Stimulated activated CD8-positive, alpha-beta memory T cell treated with anti-CD3 and anti-CD28 coated beads, Interleukin-4, amount 100 ng/mL, for 4 hours (primary cell): ENCODE results near the gene GHRL.

Experiments used
- DNase-seq, 2 donors: peaks; one replicate each; pipeline ENCODE4 v3.0.0-alpha.2; 2020; ENCODE audit warnings: low read depth in 2 of 2, low spot score in 1 of 2

Gene GHRL, protein sequence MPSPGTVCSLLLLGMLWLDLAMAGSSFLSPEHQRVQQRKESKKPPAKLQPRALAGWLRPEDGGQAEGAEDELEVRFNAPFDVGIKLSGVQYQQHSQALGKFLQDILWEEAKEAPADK

DNA sequence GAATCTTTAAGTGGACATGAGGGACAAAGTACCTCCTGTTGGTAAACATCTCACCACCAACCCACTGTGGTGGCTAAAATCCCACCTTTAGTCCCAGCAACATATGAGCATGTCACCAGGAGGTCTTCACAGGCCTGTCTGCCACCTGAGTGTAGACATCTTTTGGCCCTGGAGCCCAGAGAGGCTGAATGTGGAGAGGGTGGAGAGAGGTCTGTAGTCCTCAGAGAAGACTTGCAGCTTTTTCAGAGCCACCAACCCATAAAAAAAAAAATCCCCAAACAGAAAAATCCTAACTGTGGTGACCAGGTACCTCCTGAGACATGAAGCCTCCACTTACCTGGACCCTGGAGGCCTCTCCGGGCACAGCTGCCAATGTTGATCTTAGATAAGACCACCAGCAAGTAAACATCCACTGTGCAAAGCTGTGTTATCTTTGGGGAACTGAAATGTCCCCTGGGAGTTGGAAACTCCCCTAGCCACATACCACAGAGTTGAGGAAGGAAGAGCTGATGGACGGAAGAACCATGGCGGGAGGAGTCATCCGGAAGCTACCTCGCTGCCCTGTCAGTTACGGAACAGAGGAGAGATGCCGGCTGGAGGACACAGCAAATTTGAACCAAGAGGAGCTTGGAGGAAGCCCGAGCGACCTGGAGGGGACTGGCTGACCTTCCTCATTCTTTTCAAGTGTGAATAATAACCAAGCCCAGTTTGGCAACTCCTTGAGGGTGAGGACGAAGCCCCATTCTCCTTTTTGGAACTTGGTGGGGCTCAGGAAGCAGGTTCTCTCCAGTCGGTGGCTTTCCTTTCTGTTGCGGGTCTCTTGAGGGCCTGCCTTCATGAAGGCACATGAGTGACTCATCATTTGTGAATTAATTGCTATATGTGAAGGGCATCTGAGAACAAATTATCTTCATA lies at the start of gene GHRL:
TSS of gene GHRL (minus strand) at position 443 of the 915 bp plus-strand sequence. CDS start 2,767 bp downstream, outside the sequence.
- no peak for DNase-seq

DNA sequence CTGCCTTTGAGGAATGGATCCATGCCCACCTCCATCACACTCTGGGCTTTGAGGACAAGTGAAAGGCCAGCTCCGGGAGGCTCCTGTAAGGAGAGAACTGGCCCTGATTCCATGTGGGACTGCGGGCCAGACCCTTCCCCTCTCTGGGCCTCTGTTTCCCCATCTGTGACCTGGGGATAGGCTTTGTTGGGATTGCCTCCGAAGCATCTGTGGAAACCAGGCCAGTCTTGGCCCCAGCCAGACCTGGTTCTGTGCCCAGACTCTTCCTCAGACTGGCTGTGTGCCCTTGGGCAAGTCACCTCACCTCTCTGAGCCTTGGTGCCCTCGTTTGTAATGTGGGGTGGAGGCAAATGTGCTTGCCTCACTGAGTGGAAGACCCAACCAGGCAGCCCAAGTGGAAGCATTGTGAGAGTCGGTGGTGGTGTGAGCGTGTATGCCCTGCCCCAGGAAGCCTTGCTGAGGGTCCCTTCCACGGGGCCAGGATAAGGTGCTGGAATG lies 49.2 kb upstream of the GHRL start:
- no peak for DNase-seq

DNA sequence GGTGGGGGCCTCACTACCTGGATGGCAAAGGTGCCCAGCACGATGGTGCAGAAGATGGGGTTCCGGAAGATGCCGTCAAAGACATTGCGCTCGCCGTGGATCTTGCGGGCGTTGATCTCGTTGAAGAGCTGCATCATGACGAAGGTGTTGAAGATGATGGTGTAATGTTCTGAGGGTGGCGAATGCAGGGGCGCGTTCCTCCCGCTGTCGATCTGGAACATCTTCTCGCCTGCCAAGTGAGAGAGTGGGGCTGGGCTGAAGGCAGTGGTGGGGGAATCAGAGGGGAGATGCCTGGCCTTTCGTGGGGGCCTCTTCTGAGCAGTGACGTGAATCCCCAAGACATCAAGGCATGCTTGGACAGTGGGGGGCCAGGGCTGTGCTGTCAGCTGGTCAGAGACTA lies 47.7 kb upstream of the GHRL start:
- no peak for DNase-seq

DNA sequence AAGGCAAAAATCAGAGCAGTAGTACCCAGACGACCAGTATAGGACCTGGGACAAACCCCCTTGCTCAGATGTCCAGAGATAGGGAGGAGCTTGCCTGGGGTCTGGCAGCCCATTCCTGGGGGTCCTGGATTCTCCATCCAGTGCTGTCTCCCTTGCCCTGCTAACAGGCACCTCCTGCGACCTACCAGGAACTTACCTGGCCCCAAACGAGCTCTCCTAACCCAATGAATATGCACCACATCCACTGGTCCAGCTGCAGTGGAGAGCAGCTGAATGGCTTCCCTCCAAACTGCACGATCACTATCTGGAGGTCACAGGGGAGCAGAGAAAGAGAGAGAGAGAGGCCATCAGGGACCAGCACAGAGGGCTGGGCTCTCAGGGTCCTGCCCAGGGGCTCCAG lies 47.3 kb upstream of the GHRL start:
- no peak for DNase-seq

DNA sequence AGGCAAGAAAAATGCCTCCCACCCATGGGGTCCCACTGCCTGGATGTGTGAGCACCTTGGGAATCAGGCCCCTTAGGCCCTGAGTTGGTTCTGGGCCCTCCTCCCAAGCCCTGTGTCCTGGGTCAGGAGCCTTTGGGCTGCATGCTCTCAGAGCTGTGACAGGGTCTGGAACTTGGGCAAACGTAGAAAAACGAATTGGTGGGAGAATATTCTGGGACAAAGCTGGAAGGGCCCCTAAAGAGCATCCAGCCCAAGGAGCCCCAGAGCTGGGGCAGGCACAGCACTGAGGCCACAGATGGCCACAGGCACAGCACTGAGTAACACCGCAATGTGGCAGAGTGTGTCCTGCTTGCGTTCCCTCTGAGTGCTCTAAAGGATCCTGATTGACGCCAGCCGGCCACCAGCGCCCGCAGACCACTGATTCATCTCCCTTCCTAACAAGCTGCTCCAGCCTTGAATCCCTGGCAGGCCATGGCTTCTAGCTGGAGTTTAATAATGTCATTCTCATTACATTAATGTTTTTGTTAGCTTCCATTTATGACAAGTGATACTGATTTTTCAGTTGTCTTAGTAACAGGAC lies 46.7 kb upstream of the GHRL start:
- no peak for DNase-seq

DNA sequence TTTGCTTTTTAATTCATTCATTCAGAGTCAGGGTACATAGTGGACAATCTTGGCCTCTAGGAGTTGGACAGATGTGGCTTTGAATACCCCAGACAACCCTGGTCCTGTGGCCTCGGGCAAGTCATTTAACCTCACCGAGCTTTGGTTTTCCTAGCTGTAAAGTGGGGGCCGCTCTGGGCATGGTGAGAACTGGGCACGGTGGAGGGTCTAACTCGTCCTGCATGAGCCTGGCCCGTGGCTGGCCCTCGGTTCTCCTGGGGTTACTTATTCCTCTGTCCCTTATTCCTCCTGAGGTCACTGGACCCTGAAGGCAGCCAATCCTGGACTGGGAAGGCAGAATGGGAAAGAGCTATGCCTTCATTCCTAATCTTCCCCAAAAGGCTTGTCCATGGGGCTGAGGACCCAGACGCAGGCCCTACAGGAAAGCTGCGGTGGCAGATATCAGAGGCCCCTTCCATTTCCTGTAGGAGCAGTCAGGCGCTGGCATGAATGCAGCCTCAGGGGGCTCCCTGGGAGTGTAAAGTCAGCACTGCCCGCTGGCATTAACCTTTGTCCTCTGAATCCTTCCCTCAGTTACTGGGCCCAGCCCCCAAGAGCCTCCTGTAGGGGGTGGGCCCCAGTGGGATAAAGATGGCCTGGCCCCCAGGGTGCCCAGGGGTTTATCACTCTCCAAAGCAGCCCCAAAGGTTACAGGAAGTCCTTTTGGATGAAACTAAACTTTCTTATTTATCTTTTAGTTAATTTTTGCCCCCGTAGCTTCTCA lies 46.0 kb upstream of the GHRL start:
- DNase-seq: no peak

DNA sequence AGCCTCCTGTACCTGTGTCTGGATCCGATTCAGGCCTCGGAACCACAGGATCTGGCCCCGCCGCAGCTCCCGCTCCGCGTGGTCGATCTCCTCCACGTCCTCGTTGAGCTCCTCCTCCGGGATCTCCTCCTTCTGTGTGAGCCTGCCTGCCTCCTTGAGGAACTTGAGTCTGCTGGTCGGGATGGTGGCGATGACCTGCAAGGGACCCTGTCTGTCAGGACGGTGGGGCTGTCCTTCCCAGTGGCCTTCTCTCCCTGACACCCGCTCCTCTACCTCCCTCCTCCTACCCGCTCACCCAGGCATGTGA lies 45.4 kb upstream of the GHRL start:
- DNase-seq: no peak

DNA sequence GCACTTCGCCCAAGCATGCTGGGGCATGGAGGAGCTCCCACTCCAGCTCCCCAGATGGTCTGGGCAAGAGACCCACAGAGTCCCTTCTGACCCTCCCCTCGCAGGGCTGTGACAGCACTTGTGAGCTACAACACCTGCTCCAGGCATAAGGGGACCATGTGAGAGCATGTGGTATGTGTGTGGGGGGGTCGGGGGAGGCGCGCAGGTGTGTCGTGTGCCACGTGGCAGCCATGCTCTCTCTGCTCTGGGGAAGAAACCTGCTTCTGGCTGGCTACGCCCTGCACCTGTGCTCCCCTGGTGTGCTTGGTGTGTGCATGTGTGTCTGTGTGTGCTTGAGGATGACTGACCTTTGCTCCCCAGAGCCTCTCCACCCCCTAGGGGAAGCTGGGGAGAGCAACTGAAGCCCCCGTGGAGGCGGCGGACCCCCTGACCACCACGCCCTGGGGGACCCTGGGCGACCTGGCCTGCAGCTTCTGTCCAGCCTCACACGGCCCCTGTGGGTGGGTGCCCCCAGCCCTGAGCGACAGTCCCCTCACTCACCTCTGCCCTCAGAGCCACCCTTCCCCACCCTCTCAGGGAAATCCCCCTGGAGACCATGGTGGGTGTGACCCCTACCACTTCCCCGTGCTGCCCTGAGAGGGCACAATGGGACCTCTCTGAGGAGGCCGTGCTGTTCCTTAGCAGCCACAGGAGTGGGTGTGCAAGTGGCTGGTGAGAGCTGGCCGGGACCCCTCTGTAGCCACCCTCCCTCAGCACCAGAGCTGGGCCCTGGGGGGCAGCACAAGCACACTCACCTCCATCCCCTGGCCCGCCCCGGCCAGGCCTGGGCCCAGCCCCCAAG lies 44.8 kb upstream of the GHRL start:
- DNase-seq: no peak

DNA sequence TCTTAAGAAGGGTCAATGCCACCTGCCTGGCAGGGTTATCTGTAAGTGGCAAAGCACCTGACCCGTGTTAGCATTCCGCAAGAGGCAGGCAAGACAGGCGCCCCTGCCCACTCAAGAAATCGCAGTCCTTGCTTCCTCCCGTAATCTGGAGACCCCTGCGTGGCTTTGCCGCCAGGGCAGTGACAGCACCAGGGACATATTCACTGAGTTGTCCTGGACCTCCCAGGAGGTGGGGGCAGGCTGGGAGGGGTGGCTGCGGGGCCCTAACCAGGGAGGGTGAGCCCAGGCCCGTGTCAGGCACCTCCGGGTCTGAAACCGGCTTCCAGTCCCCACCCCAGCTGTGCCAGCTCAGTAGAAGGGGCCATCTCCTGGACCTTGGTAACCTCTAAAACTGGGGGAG lies 44.0 kb upstream of the GHRL start:
- no peak for DNase-seq

DNA sequence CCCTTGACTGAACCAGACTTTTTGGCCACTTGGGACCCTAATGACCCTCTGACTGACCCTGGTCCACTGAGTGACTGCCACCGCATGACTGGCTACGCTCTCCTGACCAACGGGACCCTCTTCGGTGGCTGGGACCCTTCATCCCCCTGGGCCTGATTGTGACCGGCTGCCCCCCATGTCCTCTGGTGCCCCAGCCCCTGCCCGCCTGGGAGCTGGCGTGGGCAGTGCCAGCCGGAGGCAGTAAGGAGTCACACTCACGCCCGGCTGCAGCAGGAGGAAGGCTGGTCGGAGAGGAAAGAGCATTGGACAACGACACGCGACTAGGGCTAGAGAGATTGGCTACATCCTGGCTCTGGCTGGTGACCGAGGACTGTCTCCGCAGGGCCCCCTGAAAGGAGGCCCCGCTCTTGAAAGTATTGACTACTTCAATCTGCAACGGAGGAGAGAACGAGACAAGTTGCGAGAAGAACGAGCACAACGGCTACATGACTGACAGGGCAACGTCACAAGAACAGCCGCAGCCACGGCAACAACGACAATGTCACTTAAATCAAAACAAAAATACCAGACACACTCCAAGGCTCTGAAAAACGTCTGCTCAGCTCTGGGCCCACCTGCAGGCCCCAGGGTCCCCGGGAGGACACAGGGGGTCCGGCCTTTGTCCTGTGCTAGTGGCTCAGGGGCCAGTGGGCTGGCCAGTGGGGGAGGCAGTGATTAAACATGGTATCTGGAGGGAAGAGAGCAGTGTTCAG lies 43.3 kb upstream of the GHRL start:
- DNase-seq: no peak

DNA sequence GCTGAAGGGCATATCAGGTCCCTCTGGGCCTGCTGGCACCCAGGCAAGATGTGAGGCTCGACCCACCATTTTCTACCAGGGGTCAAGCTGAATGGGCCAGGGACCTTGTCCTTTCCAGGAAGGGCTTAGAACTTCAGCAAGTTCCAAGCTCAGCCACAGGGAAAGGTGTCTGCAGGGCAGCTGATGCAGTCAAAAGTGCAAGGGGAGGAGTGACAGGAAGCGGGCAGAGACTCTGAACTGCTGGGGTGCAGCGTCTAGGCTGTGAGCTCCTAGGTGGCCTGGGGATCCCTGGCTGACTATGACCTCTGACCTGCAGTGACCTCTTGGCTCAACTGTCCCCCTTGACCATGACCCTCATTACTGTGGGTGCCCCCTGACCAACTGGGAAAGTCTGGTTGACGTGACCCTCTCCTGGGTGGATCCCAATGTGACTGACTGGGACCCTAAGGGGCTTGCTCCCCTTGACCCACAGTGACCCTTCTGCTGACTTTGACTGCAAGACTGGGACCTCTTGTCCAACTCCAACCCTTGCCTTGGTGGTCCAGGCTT lies 42.5 kb upstream of the GHRL start:
- DNase-seq: no peak

DNA sequence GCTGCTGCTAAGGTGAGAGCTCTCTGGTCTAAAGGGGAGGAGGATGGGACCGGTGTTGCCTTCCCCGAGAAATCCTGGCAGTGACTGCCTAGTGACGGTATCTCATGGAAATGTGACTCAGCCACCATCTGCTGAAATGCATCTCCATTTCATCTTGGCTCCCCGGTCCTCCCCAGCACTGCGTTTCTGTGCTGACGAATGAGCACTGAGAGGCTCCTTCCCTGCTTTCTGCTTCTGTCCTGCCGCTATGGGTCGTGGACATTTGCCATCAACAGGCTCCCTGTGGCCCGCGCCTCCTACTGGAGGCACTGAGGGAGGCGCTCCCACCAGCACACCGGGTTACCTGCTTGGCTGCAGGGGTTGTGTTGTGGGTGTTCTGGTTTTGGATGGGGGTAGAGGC lies 41.7 kb upstream of the GHRL start:
- DNase-seq: no peak

DNA sequence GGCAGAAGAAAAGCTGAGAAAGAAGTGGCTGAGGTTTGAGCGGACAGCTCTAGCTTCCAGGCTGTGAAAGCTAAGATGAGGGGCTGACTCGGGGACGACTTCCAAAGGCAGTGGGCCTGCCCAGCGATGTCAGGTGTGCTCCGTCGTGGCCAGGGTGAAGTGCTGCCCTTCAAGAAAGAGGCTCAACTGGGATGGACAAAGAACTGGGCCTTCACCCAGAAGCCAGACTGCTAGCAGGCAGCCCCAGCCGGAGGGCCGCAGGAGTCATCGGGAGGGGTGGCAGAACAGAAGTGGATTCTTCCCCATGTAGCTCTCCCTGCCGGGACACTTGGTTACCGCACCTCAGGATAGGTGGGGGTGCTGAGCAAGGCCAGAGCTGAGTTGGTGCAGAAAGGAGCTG lies 41.3 kb upstream of the GHRL start:
- DNase-seq: no peak

DNA sequence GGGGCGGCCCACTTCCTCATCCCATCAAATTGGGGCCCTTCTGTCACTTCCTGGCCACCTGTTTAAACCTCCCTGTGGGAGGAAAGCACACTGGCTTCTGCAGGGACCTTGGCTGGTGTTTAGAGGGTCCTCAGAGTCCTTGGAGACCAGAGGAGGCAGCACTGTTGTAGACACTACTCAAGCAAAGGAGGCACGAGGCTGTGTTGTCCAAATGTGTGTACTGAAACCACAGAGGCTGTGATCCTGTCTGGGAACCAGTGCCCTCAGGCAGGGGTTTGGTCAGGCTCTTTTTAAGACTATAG lies 40.6 kb upstream of the GHRL start:
- no peak for DNase-seq

DNA sequence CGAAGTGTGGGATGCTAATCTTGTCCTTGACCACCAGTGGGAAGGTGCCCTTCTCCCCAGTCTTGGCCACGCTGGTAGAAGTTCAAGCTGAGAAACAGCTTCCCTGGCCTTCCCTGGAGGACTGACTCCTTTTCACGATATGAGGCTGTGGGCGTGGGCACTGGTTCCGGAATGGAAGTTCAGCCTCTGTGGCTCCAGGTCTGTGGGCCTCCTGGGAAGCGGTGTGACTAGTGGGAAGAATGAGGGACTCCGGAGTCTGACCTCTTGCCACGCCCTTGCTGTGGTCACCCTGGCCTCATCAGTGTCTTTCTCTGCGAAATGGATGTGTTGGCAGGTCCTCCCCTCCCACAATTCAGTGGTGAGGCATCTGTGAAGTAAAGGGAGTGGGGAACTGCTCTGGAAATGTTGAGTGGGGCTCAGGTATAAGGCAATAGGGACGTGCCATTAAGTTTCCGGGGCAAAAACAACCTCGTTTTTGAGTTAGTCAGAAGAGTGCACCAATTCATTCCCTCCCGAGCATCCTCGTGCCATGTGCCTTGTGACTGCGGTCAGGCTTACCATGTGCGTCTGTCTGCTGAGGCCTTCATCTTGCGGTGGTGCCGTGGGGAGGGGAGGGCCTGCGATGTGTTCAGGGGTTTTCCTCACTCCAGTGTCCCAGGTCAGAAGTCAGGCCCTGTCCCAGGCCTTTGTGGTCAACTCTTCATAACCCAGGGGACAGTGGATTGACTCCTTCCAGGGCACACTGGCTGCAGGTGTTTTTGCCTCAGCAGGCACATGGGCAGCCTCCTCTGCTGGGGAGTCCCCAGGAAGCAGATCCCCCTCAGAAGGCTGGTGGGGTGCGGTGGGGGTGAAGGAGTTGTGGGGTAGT lies 40.0 kb upstream of the GHRL start:
- DNase-seq: no peak

DNA sequence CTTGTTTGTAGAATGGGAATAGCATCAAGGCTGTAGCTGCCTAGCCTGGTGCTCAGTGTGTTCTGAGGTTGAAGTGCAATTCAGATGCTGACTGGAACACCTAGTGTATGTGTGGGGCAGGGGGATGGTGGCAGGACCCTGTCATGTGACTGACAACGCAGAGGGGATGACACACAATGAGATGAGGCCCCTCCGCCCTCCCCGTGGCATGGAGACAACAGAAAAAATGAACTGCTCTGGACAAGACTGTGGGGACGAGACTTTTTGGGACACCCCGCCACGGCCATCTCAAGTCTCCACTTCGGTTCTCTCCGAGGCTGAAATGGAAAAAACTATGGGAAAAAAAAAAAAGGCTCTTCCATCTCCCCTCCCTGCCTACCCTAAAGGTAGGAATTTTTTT lies 38.6 kb upstream of the GHRL start:
- DNase-seq: no peak

DNA sequence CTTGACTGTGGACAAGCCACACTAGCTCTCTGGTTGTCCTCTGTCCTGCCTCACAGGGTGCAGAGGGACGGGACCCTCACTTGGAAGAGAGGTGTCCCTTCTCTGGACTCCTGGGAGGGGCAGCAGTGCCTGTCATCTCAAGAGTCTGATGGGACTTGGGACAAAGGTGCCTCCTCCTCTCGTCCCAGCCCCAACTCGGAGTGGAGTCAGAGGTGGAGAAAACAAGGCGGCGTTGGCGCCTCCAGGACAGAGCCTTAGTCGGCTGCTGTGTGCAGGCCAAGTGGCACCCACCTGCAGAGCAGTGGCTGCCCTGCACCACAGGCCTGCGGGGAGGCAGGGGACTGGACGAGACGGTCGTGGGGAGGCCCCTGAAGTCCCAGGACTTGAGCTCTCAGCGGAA lies 37.6 kb upstream of the GHRL start:
- DNase-seq: no peak

DNA sequence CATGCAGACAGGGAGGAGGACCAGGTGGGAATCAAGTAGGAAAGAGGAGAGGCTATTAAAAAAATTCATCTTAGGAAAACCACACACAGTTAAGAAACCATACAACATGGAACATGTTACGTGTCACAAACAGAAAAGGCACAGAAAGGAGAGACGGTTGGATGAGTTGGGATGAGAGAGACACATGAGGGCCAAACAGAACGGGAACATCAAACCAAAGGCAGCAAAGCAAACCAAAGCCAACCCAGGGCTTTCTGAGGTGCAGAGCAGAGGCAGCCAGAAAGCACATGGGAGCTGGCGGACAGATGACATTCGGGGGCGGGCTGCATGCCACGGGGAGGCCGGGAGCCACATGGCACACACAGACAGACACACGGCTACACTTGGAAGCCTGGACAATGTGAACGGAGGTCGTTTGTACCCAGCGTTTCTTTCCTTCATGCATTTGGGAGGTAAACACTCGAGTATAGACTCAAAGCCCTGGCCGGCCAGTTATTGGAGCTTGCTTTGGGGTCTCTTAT lies 36.8 kb upstream of the GHRL start:
- DNase-seq: no peak
